ENCODE data around the gene BAMBI. TPM values are rescaled to one million over a fixed set of nuclear protein-coding genes. Genes with fewer than 3 reads are reported as not detected.

Gene BAMBI
- total RNA-seq, 4 donors from 2014 or later = 2.5 to 6.8 (median 4.4) TPM

DNA sequence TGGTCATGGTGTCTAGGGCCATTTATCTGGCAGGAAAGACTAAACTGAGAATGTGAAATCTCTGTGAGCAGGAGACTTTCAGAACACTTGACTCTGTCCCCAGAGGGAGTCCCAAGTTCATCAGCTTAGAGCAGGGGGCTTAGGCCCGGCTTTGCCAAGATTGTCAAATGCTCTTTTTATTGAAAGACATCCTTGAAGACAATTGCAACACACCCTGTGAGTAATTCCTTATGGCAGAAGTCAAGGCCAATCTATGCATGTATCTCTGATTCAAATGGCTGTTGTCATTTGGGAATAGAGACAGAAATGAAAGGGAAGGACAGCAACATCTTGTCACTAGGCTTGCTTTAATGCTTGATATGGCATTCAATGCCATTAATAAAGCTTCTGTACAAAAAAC, 33.7 kb downstream of the BAMBI start:
- no peaks in the 10 kb centered on the region for H3K36me3 ChIP-seq
- TF ChIP-seq POLR2A (IDR thresholded peaks at IDR 0.05) (no peak), CTCF (IDR thresholded peaks at IDR 0.05) (no peak)
- no peak overlapping the region for H3K4me3 ChIP-seq
- peaks cover 0 to 35% (median 0%) of the 10 kb centered on the region in 4 donors for H3K27me3 ChIP-seq
- intact Hi-C loops (cut with DNase I) = no loop called here
- H3K4me1 ChIP-seq = no peaks in the 10 kb centered on the region
- H3K27ac ChIP-seq = peak overlapping the region in 2 of 4 donors; percentile 19 to 36
- no peak for DNase-seq
- WGBS, 2 donors = 67 to 78% methylated on average over 1 of the region's 1 CpG
- no peaks in the 10 kb centered on the region for H3K9me3 ChIP-seq

- Histone ChIP-seq H3K27me3 (peaks cover 0 to 41% (median 0%) of the 10 kb centered on the region in 4 donors), H3K36me3 (no peaks in the 10 kb centered on the region), H3K27ac (no peak overlapping the region), H3K4me3 (no peak overlapping the region), H3K4me1 (no peaks in the 10 kb centered on the region), H3K9me3 (no peaks in the 10 kb centered on the region)
- intact Hi-C loops (cut with DNase I) = no loop called here
- 94 to 97% methylated on average over 3 of the region's 3 CpGs for WGBS, 2 donors
- no peak for DNase-seq
- TF ChIP-seq POLR2A (IDR thresholded peaks at IDR 0.05) (no peak), CTCF (IDR thresholded peaks at IDR 0.05) (no peak)
These were observed 34.5 kb downstream of the BAMBI start for GRCh38 chr10:28711776-28712175.

GRCh38 chr10:28713626-28714352, 36.5 kb downstream of the BAMBI start:
- no peak for TF ChIP-seq CTCF (IDR thresholded peaks at IDR 0.05)
- no peak for TF ChIP-seq POLR2A (IDR thresholded peaks at IDR 0.05)
- WGBS, 2 donors = 44 to 58% methylated on average over 9 to 10 of the region's 10 CpGs
- Histone ChIP-seq H3K27ac (no peak overlapping the region), H3K4me3 (no peak overlapping the region), H3K9me3 (no peaks in the 10 kb centered on the region), H3K36me3 (no peaks in the 10 kb centered on the region), H3K27me3 (peaks cover 0 to 53% (median 0%) of the 10 kb centered on the region in 4 donors), H3K4me1 (no peaks in the 10 kb centered on the region)
- DNase-seq = no peak
- intact Hi-C loops (cut with DNase I) = no loop called here

- Histone ChIP-seq H3K4me1 (no peaks in the 10 kb centered on the region), H3K36me3 (no peaks in the 10 kb centered on the region), H3K27me3 (peaks cover 0 to 53% (median 0%) of the 10 kb centered on the region in 4 donors), H3K27ac (no peak overlapping the region), H3K9me3 (no peaks in the 10 kb centered on the region), H3K4me3 (no peak overlapping the region)
- 77 to 81% methylated on average over 7 of the region's 7 CpGs for WGBS, 2 donors
- intact Hi-C loops (cut with DNase I) = no loop called here
- TF ChIP-seq POLR2A (IDR thresholded peaks at IDR 0.05) = no peak
- TF ChIP-seq CTCF (IDR thresholded peaks at IDR 0.05) = no peak
- DNase-seq = no peak
These were observed 37.2 kb downstream of the BAMBI start for GRCh38 chr10:28714401-28715053.

- Histone ChIP-seq H3K9me3 (no peaks in the 10 kb centered on the region), H3K4me1 (no peaks in the 10 kb centered on the region), H3K4me3 (no peak overlapping the region), H3K27ac (no peak overlapping the region), H3K36me3 (no peaks in the 10 kb centered on the region), H3K27me3 (peaks cover 0 to 58% (median 0%) of the 10 kb centered on the region in 4 donors)
- intact Hi-C loops (cut with DNase I) = no loop called here
- 67 to 68% methylated on average over 4 of the region's 4 CpGs for WGBS, 2 donors
- TF ChIP-seq POLR2A (IDR thresholded peaks at IDR 0.05) (no peak), CTCF (IDR thresholded peaks at IDR 0.05) (no peak)
- no peak for DNase-seq
These were observed 37.9 kb downstream of the BAMBI start for GRCh38 chr10:28715246-28715645.

Data from esophagus squamous epithelium (tissue), 5 donors.